Mesendoderm (in vitro differentiated cells): ENCODE measurements around the gene VIT.

ENCODE experiments used
- DNase-seq: peaks from one replicate; pipeline ENCODE4 v3.0.0; 2013
- H2AK5ac ChIP-seq: 2 replicates; pipeline ENCODE4 v1.6.1; 2013; ENCODE audit warnings: low read length, inconsistent platforms
- H2BK120ac ChIP-seq: 2 replicates; pipeline ENCODE4 v1.6.1; 2013; ENCODE audit warnings: low read depth, mild to moderate bottlenecking, low read length, moderate library complexity, mixed read lengths
- H2BK15ac ChIP-seq: replicated peaks from 2 replicates; pipeline ENCODE4 v1.6.1; 2013; ENCODE audit warnings: low read depth, mild to moderate bottlenecking, moderate library complexity
- H2BK5ac ChIP-seq: 2 replicates; pipeline ENCODE4 v1.6.1; 2013; ENCODE audit warnings: low read length, inconsistent platforms
- H3K18ac ChIP-seq: 2 replicates; pipeline ENCODE4 v1.6.1; 2013; ENCODE audit warnings: mild to moderate bottlenecking, low read length, mixed read lengths
- H3K23ac ChIP-seq: one replicate; pipeline ENCODE4 v1.6.1; 2013; ENCODE audit warnings: low read length
- H3K27ac ChIP-seq: 2 replicates; pipeline ENCODE4 v1.5.1; 2013; ENCODE audit warnings: low read depth, mild to moderate bottlenecking, inconsistent platforms, low read length, moderate library complexity
- H3K27me3 ChIP-seq: 2 replicates; pipeline ENCODE4 v1.6.1; 2013; ENCODE audit warnings: low read length, control low read depth, mild to moderate bottlenecking, inconsistent platforms; ENCODE audit not compliant: insufficient read depth, poor library complexity
- H3K36me3 ChIP-seq: 2 replicates; pipeline ENCODE4 v1.6.1; 2013; ENCODE audit warnings: low read length, inconsistent platforms; ENCODE audit not compliant: control insufficient read depth, insufficient read depth
- H3K4ac ChIP-seq: one replicate; pipeline ENCODE4 v1.6.1; 2013; ENCODE audit warnings: low read depth, mild to moderate bottlenecking, low read length, moderate library complexity
- H3K4me1 ChIP-seq: 2 replicates; pipeline ENCODE4 v1.6.1; 2013; ENCODE audit warnings: low read depth, low read length, inconsistent platforms; ENCODE audit not compliant: control insufficient read depth
- H3K4me2 ChIP-seq: 2 replicates; pipeline ENCODE4 v1.6.1; 2013; ENCODE audit warnings: low read length
- H3K4me3 ChIP-seq: 2 replicates; pipeline ENCODE4 v1.5.1; 2013; ENCODE audit warnings: mild to moderate bottlenecking, low read length
- H3K56ac ChIP-seq: one replicate; pipeline ENCODE4 v1.6.1; 2013; ENCODE audit warnings: low read length
- H3K79me1 ChIP-seq: 2 replicates; pipeline ENCODE4 v1.6.1; 2013; ENCODE audit warnings: low read length, inconsistent platforms
- H3K79me2 ChIP-seq: 2 replicates; pipeline ENCODE4 v1.6.1; 2013; ENCODE audit warnings: mild to moderate bottlenecking, low read length; ENCODE audit not compliant: control insufficient read depth, insufficient read depth
- H3K9ac ChIP-seq: 2 replicates; pipeline ENCODE4 v1.6.1; 2013; ENCODE audit warnings: low read length, inconsistent platforms
- H4K5ac ChIP-seq: one replicate; pipeline ENCODE4 v1.6.1; 2013; ENCODE audit warnings: low read length
- H4K8ac ChIP-seq: one replicate; pipeline ENCODE4 v1.6.1; 2013; ENCODE audit warnings: low read depth, mild to moderate bottlenecking, control low read depth, low read length, moderate library complexity
- WGBS: extraction: QIAGEN DNeasy Blood & Tissue Kit; methylation state at CpG from one replicate; pipeline ENCODE4 v1.1.7; 2013; ENCODE audit warnings: low lambda C conversion rate, missing lambda C conversion rate; ENCODE audit not compliant: insufficient coverage; ENCODE audit errors: extremely low coverage; 5-methylcytosine and 5-hydroxymethylcytosine counted together

Gene VIT

DNA sequence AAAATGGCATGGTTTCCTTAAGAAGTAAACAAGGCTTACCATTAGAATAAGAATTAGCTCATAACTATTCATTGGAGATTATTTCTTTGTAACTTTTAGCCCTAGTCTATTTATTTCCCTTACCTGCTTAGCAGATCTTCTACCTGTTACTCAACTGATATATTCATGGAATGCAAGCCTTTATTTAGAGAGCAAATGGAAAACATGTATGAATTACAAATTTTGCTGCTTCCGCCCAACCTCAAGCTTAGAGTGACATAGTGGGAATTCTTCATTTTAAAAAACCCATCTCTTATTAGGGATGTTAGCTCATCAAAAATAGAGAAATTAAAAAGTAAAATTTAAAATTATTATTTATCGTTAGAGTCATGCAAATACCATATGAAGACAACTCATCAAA lies 158.9 kb downstream of the VIT start:
- no peaks in the 10 kb centered on the region for H3K4me1 ChIP-seq
- H3K4me2 ChIP-seq, result no peak overlapping the region
- no peak overlapping the region for H3K27ac ChIP-seq
- no peak overlapping the region for H3K4me3 ChIP-seq
- no peak overlapping the region for H2BK5ac ChIP-seq
- H2BK120ac ChIP-seq, result no peak overlapping the region
- no peak overlapping the region for H3K9ac ChIP-seq
- no peaks in the 10 kb centered on the region for H3K79me2 ChIP-seq
- H2BK15ac ChIP-seq, result no peak overlapping the region
- WGBS, result no CpG with 5 or more reads among the region's 2 CpGs
- H3K36me3 ChIP-seq, result no peaks in the 10 kb centered on the region
- H4K8ac ChIP-seq, result no peak overlapping the region
- no peak overlapping the region for H3K18ac ChIP-seq
- DNase-seq, result no peak
- H3K56ac ChIP-seq, result no peak overlapping the region
- no peak overlapping the region for H4K5ac ChIP-seq
- H2AK5ac ChIP-seq, result no peak overlapping the region
- H3K79me1 ChIP-seq, result no peaks in the 10 kb centered on the region
- H3K4ac ChIP-seq, result no peak overlapping the region
- H3K23ac ChIP-seq, result no peak overlapping the region
- H3K27me3 ChIP-seq, result no peaks in the 10 kb centered on the region

GRCh38 chr2:36857713-36858112 lies 161.2 kb downstream of the VIT start:
- no peak overlapping the region for H2BK5ac ChIP-seq
- no CpG with 5 or more reads among the region's 5 CpGs for WGBS

DNA sequence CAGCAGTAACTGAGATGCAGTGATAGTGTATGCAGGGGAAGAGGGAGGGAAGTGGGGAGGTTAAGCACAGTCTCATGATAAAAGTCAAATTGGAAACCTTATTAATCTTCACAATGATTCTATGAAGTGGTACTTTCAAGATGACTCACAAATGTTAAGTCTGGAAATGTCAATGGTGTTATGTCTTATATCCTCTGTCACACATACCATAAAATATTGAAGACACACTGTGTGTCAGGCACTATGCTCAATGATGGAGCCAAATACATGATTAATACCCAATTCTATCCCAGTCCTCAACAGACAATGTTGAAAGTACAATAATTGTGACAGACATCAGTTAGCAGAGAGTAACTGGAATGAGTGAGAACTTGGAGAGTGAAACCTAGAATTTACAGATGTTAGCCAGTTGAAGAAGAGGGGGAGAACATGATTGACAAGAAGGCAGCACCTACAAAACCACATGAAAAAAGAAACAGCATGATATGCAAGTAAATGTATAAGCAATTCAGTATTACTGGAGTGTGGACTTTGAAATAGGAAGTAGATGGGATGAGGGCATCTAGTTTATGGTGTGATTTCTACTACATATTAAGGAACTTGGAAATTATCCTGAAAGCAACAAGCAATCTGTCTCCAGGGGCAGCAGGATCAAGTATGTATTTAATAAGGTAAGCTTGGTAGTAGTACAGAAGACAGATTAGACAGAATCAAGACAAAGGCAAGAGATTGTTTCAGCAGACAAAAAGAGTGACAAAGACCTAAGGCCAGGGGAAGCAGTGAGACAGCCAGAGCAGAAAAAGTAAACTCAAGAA lies 162.3 kb downstream of the VIT start:
- no peaks in the 10 kb centered on the region for H3K36me3 ChIP-seq
- H3K27ac ChIP-seq, result no peak overlapping the region
- H3K23ac ChIP-seq, result no peak overlapping the region
- H4K5ac ChIP-seq, result no peak overlapping the region
- H3K9ac ChIP-seq, result no peak overlapping the region
- no peaks in the 10 kb centered on the region for H3K79me2 ChIP-seq
- H3K79me1 ChIP-seq, result no peaks in the 10 kb centered on the region
- no peak for DNase-seq
- no peak overlapping the region for H2BK5ac ChIP-seq
- no peak overlapping the region for H3K56ac ChIP-seq
- no peak overlapping the region for H4K8ac ChIP-seq
- H2BK120ac ChIP-seq, result no peak overlapping the region
- H3K18ac ChIP-seq, result no peak overlapping the region
- H2AK5ac ChIP-seq, result no peak overlapping the region
- no peak overlapping the region for H3K4me3 ChIP-seq
- H3K4me2 ChIP-seq, result no peak overlapping the region
- no peaks in the 10 kb centered on the region for H3K4me1 ChIP-seq
- no peak overlapping the region for H2BK15ac ChIP-seq
- H3K27me3 ChIP-seq, result no peaks in the 10 kb centered on the region
- H3K4ac ChIP-seq, result no peak overlapping the region

More at GRCh38 chr2:36857713-36858112, 161.2 kb downstream of the VIT start:
- Histone ChIP-seq H3K27me3 (no peaks in the 10 kb centered on the region), H3K36me3 (no peaks in the 10 kb centered on the region), H3K18ac (no peak overlapping the region), H3K56ac (no peak overlapping the region), H2BK15ac (no peak overlapping the region), H3K27ac (no peak overlapping the region), H3K4me1 (no peaks in the 10 kb centered on the region), H3K4me2 (no peak overlapping the region), H3K4me3 (no peak overlapping the region), H3K4ac (no peak overlapping the region), H3K9ac (no peak overlapping the region), H4K5ac (no peak overlapping the region), H3K79me2 (no peaks in the 10 kb centered on the region), H3K79me1 (no peaks in the 10 kb centered on the region), H2BK120ac (no peak overlapping the region), H2AK5ac (no peak overlapping the region), H4K8ac (no peak overlapping the region), H3K23ac (no peak overlapping the region)
- DNase-seq, result no peak

DNA sequence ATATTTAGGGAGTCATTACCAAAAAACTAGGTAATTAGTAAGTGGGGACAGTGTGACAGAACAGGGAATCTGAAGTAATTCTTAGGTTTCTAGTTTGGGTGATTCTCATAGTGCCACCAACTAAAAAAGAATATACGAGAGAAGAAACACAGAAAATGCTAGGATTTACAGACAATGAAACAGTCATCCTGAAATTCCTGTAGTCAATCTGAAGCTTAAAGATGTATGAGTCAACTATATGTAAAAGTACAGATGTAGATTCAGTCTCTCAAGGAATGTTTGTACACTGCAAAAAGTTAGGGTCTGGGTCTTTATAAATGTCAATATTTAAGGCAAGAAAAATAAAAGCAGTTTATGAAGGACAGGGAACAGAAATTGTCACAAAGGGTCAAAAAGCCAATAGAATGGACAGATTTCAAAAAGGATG lies 162.9 kb downstream of the VIT start:
- H3K56ac ChIP-seq, result no peak overlapping the region
- H4K8ac ChIP-seq, result no peak overlapping the region
- no peaks in the 10 kb centered on the region for H3K79me2 ChIP-seq
- H2BK15ac ChIP-seq, result no peak overlapping the region
- no peak overlapping the region for H3K9ac ChIP-seq
- H3K4me2 ChIP-seq, result no peak overlapping the region
- no peak overlapping the region for H3K27ac ChIP-seq
- H3K18ac ChIP-seq, result no peak overlapping the region
- no peak for DNase-seq
- no peak overlapping the region for H3K23ac ChIP-seq
- WGBS, result no CpG with 5 or more reads among the region's 1 CpG
- no peaks in the 10 kb centered on the region for H3K36me3 ChIP-seq
- no peak overlapping the region for H2BK5ac ChIP-seq
- H4K5ac ChIP-seq, result no peak overlapping the region
- no peaks in the 10 kb centered on the region for H3K79me1 ChIP-seq
- no peak overlapping the region for H2BK120ac ChIP-seq
- no peak overlapping the region for H3K4me3 ChIP-seq
- no peak overlapping the region for H2AK5ac ChIP-seq
- no peaks in the 10 kb centered on the region for H3K4me1 ChIP-seq
- no peaks in the 10 kb centered on the region for H3K27me3 ChIP-seq
- no peak overlapping the region for H3K4ac ChIP-seq

DNA sequence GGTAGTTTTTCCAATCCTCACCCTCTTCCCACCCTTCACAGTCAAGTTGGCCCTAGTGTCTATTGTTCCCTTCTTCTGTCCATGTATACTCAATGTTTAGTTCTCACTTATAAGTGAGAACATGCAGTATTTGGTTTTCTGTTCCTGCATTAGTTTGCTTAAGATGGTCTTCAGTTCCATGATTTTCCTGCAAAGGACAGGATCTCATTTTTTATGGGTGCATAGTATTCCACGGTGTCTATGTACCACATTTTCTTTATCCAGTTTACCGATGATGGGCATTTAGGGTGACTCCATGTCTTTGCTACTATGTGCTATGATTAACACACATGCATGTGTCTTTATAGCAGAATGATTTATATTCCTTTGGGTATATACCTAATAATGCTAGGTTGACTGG lies 165.4 kb downstream of the VIT start:
- H2AK5ac ChIP-seq, result no peak overlapping the region
- H3K9ac ChIP-seq, result no peak overlapping the region
- H3K36me3 ChIP-seq, result no peaks in the 10 kb centered on the region
- H3K56ac ChIP-seq, result no peak overlapping the region
- H2BK120ac ChIP-seq, result no peak overlapping the region
- no peak overlapping the region for H3K27ac ChIP-seq
- H4K5ac ChIP-seq, result no peak overlapping the region
- DNase-seq, result no peak
- H3K79me1 ChIP-seq, result no peaks in the 10 kb centered on the region
- no peak overlapping the region for H3K4ac ChIP-seq
- no peak overlapping the region for H2BK15ac ChIP-seq
- no peak overlapping the region for H3K4me3 ChIP-seq
- no peak overlapping the region for H3K23ac ChIP-seq
- H4K8ac ChIP-seq, result no peak overlapping the region
- no peak overlapping the region for H3K4me2 ChIP-seq
- no peaks in the 10 kb centered on the region for H3K27me3 ChIP-seq
- no peak overlapping the region for H2BK5ac ChIP-seq
- H3K18ac ChIP-seq, result no peak overlapping the region
- H3K79me2 ChIP-seq, result no peaks in the 10 kb centered on the region
- WGBS, result no CpG with 5 or more reads among the region's 2 CpGs
- no peaks in the 10 kb centered on the region for H3K4me1 ChIP-seq
